GM19463 (cell line): ENCODE measurements around the gene CCDC196.

Experiments used
- ATAC-seq: cut with Tn5 transposase; IDR thresholded peaks from one replicate; pipeline ENCODE4 v1.9.1; 2021; ENCODE audit warnings: mild to moderate bottlenecking, moderate library complexity; ENCODE audit not compliant: unreplicated experiment

The CCDC196 gene

DNA sequence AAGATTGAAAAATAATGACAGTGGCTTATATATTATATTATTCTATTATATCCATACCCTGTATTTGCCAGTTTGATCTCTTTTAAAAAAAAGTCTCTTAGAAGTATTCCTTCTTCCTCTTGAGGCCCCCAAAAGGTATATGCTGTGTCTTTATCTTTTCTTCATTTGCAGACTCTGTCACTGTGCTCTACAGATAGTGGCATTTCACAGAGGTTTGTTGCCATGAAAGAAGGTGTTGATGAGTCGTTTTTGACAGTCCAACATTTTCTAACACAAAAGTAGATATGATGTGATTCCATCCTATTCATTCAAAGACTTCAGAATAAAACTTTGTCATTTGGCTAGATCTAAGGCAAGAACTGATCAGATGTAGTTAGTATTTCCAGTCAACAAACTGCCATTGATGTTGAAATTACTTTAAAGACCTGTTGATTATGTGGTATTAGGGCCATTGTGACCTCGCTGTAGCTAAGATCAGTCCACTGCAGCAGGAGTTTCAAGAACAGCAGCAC, at the start of gene CCDC196:
CCDC196 (plus strand) TSS at position 462 of the 512 bp plus-strand sequence. CDS start 132 bp downstream, outside the sequence.
- ATAC-seq: no peak

GRCh38 chr14:66440801-66441200, 45.4 kb upstream of the CCDC196 start:
- no peak for ATAC-seq

DNA sequence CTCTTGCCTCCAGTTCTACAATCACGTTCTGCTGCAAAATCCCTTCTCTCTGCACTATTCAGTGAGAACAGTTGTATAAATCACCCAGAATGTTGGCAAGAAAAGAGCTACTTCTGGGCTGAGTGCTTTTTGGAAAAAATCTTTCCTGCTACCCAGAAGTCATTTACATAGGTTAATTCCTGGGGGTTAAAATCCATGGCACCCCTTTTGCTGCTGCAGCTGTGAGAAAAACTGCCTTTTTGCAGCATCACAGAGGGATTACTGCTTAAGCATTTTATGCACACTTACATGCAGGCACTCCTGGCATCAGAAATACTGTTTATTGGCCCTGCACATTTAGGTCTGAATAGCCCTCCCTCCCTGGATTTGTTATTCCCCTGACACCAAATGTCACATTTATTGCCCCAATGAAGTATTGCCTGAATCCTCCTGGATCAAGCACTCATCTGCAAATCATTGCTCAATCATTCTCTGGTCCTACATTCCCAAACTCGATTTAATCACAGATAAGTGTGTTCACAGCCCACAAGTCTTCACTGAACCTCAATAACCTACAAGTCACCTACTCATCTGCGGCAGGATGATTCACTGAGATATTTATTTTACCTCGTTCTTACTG, 43.1 kb upstream of the CCDC196 start:
- ATAC-seq: no peak

DNA sequence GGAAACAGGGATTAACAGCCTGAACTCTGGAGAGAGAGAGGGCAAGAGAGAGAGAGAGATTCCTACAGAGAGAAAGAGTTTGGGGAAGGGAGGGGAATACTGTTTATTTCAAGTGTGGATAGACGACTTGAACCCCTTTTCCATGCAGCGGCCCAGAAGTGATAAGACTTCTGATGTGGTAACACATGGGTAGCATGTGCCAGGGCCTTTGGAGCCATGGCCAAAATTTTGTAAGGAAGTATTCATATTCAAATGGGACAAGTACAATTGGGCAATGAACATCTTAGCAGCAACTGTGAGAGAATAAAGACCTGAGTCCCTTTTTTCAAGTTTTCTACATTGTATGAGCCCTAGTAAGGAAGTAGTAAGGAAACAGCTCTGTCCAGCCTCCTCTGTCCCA, 42.4 kb upstream of the CCDC196 start:
- ATAC-seq: no peak

DNA sequence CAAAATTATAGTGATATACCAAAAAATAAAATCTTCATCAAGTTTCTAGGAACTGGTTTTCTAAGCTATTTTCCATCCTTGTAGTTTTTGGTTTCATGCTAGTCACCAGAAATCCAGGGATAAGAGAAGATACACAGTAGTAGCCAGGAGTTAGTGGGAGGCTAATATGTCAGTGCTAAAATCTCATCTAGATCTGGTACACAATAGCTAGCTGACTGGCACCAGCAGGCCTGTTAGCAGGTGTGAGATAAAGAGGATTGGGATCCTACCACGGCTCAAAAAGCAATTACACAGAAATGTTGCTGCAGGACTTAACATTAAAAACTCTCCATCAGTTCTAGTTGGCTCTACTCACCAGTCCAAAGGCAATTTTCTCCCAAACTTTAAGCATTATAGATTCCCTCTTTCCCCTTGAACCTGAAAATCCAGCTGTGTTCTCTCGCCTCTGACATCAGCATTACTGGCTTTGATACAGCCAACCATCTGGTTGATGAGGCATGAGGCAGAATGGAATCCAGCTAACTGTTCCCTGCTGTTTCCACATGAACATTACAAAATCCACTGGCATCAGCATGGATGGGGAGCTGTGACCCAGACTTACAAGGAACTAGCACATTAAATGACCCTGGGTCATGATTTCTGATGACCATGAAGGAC, 41.8 kb upstream of the CCDC196 start:
- no peak for ATAC-seq

DNA sequence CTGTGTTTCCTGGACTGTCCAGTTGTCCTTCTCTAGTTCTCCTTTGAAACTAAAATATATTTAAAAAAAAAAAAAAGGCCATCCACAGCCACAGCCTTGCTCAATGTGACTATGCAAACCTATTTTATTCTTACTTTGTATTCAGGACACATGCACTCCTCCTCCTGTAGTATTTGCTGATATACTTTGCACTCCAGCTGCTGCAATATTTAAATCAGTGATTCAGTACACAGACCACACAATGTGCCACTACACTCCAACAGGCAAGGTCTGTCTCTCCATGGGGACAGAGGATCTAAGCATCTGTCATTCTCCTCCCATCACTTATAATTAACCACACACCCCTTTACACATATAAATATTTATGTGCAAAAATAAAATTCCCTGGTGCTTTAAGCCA, 40.2 kb upstream of the CCDC196 start:
- no peak for ATAC-seq

- ATAC-seq: no peak
Measured at GRCh38 chr14:66453469-66453868, 32.7 kb upstream of the CCDC196 start.

- no peak for ATAC-seq
Measured at GRCh38 chr14:66459603-66460002, 26.6 kb upstream of the CCDC196 start.

- no peak for ATAC-seq
Measured at GRCh38 chr14:66464261-66464660, 21.9 kb upstream of the CCDC196 start.

DNA sequence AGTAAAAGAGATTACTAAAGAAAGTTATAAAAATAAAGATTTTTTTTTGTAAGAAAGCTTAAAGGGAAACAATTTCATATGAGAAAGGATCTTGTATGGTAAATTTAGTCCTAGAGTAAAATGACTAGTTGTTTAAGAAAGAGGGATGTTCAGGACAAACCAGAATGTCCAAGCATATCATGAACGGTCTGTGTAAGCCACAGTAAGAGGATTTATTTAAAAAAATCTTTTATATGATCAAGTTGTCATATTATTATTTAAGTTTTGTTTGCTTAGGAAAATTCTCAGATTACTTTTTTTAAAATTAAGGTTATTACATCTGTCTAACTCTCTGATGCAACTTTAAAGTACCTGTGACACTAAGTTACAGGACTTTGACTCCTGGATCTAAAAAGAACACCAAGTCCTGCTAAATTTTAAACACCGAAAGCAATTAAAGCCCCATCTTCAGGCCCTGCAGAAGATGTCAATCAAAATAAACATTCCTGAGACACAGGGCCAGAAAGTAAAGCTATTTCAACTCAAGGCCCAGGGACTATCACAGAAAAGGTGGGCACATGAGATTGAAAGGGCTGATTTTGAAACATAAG, 17.3 kb upstream of the CCDC196 start:
- ATAC-seq: no peak

- ATAC-seq: no peak
Measured at GRCh38 chr14:66471584-66471983, 14.6 kb upstream of the CCDC196 start.

- no peak for ATAC-seq
Measured at GRCh38 chr14:66472251-66472650, 13.9 kb upstream of the CCDC196 start.

GRCh38 chr14:66473223-66473622, 12.9 kb upstream of the CCDC196 start:
- ATAC-seq: no peak

GRCh38 chr14:66476964-66477363, 9.2 kb upstream of the CCDC196 start:
- no peak for ATAC-seq

- no peak for ATAC-seq
Measured at GRCh38 chr14:66477567-66477966, 8.6 kb upstream of the CCDC196 start.

DNA sequence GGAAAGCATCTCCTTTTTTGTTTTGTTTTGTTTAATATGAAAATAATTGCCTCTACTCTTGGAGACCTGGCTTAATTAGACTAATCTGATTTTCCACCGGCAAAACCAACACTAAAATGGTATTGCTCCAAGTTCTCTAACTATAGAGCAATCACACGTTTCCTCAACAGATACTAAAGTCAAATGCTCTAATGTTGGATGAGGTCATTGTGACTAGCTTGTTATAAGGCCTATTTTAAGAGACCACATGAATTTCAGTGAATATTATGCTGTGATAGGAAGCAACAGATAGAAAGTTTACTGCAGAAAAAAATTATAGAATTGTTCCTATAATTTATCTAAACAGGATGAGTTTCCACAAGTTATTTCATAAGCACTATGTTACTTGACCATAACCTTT, 3.3 kb upstream of the CCDC196 start:
- no peak for ATAC-seq

GRCh38 chr14:66483322-66483721, 2.8 kb upstream of the CCDC196 start:
- ATAC-seq: no peak

GRCh38 chr14:66485029-66485428, 1.1 kb upstream of the CCDC196 start:
- ATAC-seq: no peak

DNA sequence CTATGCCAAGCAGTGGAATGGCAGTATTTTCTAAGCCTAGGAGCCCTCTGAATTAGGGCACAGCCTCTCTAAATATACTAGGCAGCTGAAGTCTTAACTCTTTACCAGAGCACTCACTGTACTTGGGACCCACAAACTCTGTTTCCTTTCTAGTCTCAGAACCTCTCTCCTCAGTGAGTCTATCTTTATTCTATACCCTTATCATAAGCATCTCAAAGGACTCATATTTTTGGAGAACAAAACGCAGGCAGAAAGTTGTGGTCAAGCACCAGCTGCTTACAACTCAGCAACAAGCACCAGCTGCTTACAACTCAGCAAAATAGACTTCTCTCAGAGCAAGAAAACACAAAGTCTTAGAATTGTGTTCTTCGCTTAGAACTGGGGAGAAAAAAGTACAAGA, 993 bp downstream of the CCDC196 start:
- ATAC-seq: no peak

GRCh38 chr14:66490143-66491111, 4.3 kb downstream of the CCDC196 start:
- ATAC-seq: no peak

DNA sequence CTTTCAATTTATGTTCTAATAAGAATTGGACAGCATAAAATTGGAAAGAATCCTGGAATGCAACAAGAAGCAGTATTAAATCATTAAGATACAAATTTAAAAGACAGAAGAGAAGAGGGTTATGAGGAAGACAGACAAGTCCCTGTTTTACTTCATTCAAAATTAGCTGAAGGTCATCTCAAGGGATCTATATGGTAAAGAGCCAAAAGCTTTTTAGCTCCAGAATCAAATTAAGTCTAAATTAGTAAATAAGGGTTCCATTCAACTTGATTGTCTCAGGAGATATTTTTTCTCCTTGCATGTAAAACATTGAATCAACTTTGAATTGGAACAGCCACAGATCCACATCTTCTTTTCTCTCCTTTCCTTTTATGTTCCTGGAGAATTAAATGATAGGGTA, 7.6 kb downstream of the CCDC196 start:
- ATAC-seq: no peak
